Activated naive CD8-positive, alpha-beta T cell (primary cell): ENCODE measurements around the gene TTLL9.

Experiments used
- H3K27ac Mint-ChIP-seq: one replicate; pipeline ENCODE4 v1.8.0; 2021; ENCODE audit warnings: mixed read lengths
- H3K27me3 Mint-ChIP-seq: one replicate; pipeline ENCODE4 v1.8.0; 2021; ENCODE audit warnings: mixed read lengths
- H3K36me3 Mint-ChIP-seq: one replicate; pipeline ENCODE4 v1.8.0; 2021; ENCODE audit warnings: mixed read lengths
- H3K4me1 Mint-ChIP-seq: one replicate; pipeline ENCODE4 v1.8.0; 2021; ENCODE audit warnings: low read depth, mixed read lengths
- H3K4me3 Mint-ChIP-seq: one replicate; pipeline ENCODE4 v1.8.0; 2021; ENCODE audit warnings: mild to moderate bottlenecking, mixed read lengths
- H3K9me3 Mint-ChIP-seq: one replicate; pipeline ENCODE4 v1.8.0; 2021; ENCODE audit warnings: low read depth, mixed read lengths

TTLL9 gene

DNA sequence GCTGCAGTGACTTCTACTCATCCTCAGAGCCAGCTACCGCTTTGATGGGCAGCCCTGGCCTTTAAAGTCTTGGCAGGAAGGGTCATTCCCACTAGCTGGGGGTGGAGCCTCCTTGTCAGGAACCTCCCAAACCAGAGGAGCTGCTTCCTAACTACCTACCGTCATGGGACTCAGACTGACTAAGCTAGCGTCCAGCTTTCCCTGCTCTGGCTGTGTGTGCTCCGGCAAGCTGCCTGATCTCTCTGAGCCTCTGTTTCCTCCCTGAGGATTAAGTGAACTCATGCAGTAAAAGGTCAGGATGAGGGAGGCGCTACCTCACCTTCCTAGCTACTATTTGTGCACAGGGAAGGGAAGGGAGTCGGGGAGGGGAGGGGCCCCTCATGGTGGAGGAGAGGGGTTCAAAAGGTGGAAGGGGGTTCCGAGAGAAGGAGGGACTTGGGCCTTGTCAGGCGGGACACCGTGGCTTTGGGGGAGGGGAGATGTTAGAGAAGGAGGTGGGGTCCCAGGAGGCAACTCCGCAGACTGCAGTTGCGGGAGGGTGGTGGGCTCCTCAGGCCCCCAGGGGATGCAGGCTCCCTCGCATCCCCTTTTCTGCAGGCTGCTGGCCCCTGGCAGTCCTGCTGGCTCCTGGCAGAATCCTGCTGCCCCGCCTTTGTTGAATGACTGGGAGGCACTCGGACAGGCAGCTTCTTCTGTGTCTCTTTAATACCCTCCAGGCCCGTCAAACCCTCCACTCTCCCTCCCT, 9.9 kb upstream of the TTLL9 start:
- no peak overlapping the region for H3K27ac Mint-ChIP-seq
- H3K9me3 Mint-ChIP-seq: no peaks in the 10 kb centered on the region
- H3K4me3 Mint-ChIP-seq: peak overlapping the region; percentile 27
- peaks cover 9% of the 10 kb centered on the region for H3K4me1 Mint-ChIP-seq
- H3K27me3 Mint-ChIP-seq: peaks cover 11% of the 10 kb centered on the region
- no peaks in the 10 kb centered on the region for H3K36me3 Mint-ChIP-seq

GRCh38 chr20:31861135-31861384, 9.4 kb upstream of the TTLL9 start:
- Mint-ChIP-seq H3K36me3 (no peaks in the 10 kb centered on the region), H3K4me1 (peaks cover 9% of the 10 kb centered on the region), H3K9me3 (no peaks in the 10 kb centered on the region), H3K27me3 (peaks cover 11% of the 10 kb centered on the region), H3K27ac (no peak overlapping the region), H3K4me3 (peak overlapping the region; percentile 27)

GRCh38 chr20:31861385-31862156, 8.9 kb upstream of the TTLL9 start:
- H3K27ac Mint-ChIP-seq: no peak overlapping the region
- peaks cover 9% of the 10 kb centered on the region for H3K4me1 Mint-ChIP-seq
- H3K4me3 Mint-ChIP-seq: peak overlapping the region; percentile 77

DNA sequence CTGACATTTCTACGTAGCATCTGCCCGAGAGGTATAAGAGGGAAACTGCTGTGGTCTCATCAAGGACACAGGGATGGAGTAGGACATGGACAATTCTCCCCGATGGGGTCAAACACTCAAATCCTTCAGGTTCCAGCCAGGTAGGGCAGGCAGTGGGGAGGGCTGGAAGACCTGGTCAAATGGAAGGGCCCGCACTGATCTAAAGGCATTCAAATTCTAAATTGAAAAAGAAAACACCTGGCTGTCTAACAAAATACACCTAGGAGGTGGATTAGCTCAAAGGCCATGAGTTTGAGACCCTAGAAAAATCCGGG, 8.3 kb upstream of the TTLL9 start:
- Mint-ChIP-seq H3K4me1 (peaks cover 9% of the 10 kb centered on the region), H3K27me3 (peaks cover 11% of the 10 kb centered on the region), H3K36me3 (no peaks in the 10 kb centered on the region), H3K4me3 (peak overlapping the region; percentile 77), H3K27ac (no peak overlapping the region), H3K9me3 (no peaks in the 10 kb centered on the region)

More at GRCh38 chr20:31861385-31862156, 8.9 kb upstream of the TTLL9 start:
- H3K9me3 Mint-ChIP-seq: no peaks in the 10 kb centered on the region
- no peaks in the 10 kb centered on the region for H3K36me3 Mint-ChIP-seq
- peaks cover 11% of the 10 kb centered on the region for H3K27me3 Mint-ChIP-seq

- H3K27ac Mint-ChIP-seq: no peak overlapping the region
- peaks cover 9% of the 10 kb centered on the region for H3K4me1 Mint-ChIP-seq
- H3K36me3 Mint-ChIP-seq: no peaks in the 10 kb centered on the region
- H3K27me3 Mint-ChIP-seq: peaks cover 10% of the 10 kb centered on the region
- H3K9me3 Mint-ChIP-seq: no peaks in the 10 kb centered on the region
- H3K4me3 Mint-ChIP-seq: peak overlapping the region; percentile 59
Measured at GRCh38 chr20:31862506-31862905, 7.9 kb upstream of the TTLL9 start.

GRCh38 chr20:31863296-31864085, 6.9 kb upstream of the TTLL9 start:
- Mint-ChIP-seq H3K4me3 (no peak overlapping the region), H3K4me1 (peaks cover 9% of the 10 kb centered on the region), H3K27ac (no peak overlapping the region), H3K9me3 (no peaks in the 10 kb centered on the region), H3K36me3 (no peaks in the 10 kb centered on the region), H3K27me3 (peaks cover 8% of the 10 kb centered on the region)

- Mint-ChIP-seq H3K36me3 (peaks cover under 1% of the 10 kb centered on the region), H3K4me1 (peaks cover 11% of the 10 kb centered on the region), H3K9me3 (no peaks in the 10 kb centered on the region), H3K27me3 (peaks cover 7% of the 10 kb centered on the region), H3K4me3 (no peak overlapping the region), H3K27ac (no peak overlapping the region)
Measured at GRCh38 chr20:31864521-31865400, 5.7 kb upstream of the TTLL9 start.

- Mint-ChIP-seq H3K9me3 (no peaks in the 10 kb centered on the region), H3K27me3 (peaks cover 10% of the 10 kb centered on the region), H3K36me3 (peaks cover 2% of the 10 kb centered on the region), H3K27ac (no peak overlapping the region), H3K4me1 (peaks cover 12% of the 10 kb centered on the region), H3K4me3 (no peak overlapping the region)
Measured at GRCh38 chr20:31866221-31866620, 4.2 kb upstream of the TTLL9 start.

DNA sequence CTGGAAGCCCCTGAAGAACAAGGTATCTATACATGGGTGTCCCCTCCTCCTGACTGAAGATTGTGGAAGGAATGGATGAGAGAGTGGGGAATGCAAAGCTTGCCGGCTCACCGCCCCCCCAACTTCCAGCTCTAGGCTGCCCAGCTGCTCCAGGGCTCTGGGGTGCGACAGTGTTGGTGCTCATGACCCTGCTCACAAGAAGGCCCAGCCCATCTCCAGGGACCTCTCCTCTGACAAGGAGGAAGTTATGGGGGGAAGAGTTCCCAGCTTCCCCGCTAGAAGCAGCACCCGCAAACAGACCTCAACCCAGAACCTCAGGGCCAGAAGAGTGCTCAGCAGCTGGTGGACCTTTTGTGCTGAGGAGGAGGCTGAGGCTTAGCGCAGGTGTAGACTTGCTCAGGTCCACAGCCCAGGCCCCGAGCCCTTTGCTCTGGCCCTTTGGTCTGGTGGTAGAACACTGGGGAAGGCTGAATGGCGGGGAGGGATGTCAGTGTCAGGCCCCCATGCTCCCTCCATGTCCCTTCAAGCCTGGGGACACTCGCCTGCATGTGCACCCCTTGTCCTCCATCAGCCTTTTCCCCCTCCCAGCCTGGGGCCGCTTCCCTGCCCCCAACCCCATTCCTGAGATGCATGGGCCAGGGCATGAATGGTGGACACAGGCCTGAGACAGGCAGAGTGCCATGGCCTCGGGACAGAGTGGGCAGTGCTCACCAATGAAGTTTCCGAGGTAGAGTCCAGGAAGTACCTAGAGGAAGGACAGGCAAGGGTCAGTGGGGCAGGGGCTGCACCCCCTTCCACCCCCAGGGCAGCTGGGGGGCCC, 1.4 kb upstream of the TTLL9 start:
- H3K27me3 Mint-ChIP-seq: peaks cover 13% of the 10 kb centered on the region
- peak overlapping the region; percentile 90 for H3K4me3 Mint-ChIP-seq
- no peak overlapping the region for H3K27ac Mint-ChIP-seq
- no peaks in the 10 kb centered on the region for H3K9me3 Mint-ChIP-seq
- peaks cover 8% of the 10 kb centered on the region for H3K4me1 Mint-ChIP-seq
- H3K36me3 Mint-ChIP-seq: peaks cover 2% of the 10 kb centered on the region

DNA sequence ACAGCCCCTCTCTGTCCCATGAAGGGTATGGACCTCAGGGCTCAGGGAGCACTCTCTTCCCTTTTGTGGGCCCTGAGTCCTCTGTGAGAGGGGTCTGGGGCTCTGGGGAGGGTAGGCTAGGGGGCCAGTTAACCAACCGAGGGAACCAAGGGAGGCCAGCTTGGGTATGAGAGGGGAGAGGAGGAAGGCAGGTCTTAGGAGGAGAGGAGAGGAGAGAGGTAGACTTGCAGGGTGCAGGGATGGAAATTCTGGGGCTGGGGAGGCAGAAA, 827 bp upstream of the TTLL9 start:
- H3K36me3 Mint-ChIP-seq: peaks cover 2% of the 10 kb centered on the region
- no peaks in the 10 kb centered on the region for H3K9me3 Mint-ChIP-seq
- peak overlapping the region; percentile 90 for H3K4me3 Mint-ChIP-seq
- peak overlapping the region; percentile 19 for H3K27ac Mint-ChIP-seq
- peaks cover 14% of the 10 kb centered on the region for H3K27me3 Mint-ChIP-seq
- H3K4me1 Mint-ChIP-seq: peaks cover 8% of the 10 kb centered on the region

DNA sequence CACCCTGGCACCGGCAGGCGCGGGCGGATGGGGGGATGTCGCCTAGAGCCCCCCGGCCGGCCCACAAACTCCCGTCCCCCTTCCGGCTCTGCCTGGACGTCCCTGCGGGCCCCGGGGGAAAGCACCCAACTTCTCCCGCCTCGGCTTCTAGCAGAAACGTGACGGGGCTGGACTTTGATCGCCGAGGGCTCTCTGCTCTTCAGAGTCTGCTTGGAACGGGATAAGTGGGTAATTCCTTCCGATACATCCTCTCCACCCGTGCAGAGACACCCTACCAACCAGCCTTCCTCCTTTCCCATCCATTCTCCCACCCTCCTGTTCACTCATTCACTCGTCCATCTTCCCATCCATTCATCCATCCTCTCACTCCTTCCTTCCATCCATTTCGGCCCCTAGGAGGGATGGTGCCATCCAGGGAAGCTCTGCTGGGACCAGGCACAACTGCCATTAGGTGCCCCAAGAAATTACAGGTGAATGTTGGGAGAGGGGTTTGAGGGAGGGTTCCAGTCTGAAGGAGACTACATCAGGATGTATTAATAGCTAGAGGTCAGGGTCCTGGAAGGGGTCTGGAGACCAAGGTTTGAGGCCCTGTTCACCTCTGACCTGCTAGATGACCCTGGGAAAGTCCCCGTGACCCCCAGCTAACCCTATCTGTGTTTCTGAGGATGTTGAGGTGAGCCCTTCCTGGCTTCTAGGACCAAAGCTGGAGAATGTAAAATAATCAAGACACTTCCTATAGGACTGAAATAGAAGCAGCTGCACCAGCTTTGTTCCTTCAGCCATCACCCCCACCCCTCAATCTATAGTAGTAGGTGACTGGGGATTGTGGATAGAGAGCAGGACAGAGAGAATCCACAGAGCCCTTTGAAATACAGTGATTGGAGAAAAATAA, 538 bp downstream of the TTLL9 start:
- H3K9me3 Mint-ChIP-seq: no peaks in the 10 kb centered on the region
- H3K36me3 Mint-ChIP-seq: peaks cover 2% of the 10 kb centered on the region
- peak overlapping the region; percentile 90 for H3K4me3 Mint-ChIP-seq
- H3K27me3 Mint-ChIP-seq: peaks cover 14% of the 10 kb centered on the region
- no peak overlapping the region for H3K27ac Mint-ChIP-seq
- peaks cover 8% of the 10 kb centered on the region for H3K4me1 Mint-ChIP-seq

DNA sequence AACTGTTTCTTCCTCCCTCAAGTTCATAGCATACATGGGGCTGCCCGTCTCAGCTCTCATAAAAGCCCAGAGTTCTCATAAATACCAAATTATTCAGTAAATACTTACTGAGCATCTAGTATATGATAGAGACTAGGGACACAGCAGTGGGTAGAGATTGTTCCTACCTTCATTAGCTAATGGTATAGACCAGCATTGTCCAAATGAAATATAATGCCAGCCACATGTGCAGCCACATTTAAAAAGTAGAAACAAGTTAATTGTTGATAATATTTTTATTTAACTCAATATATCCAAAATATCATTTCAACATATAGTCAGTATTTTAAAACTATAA, 1.2 kb downstream of the TTLL9 start:
- no peak overlapping the region for H3K27ac Mint-ChIP-seq
- H3K27me3 Mint-ChIP-seq: peaks cover 14% of the 10 kb centered on the region
- peaks cover 2% of the 10 kb centered on the region for H3K36me3 Mint-ChIP-seq
- no peaks in the 10 kb centered on the region for H3K9me3 Mint-ChIP-seq
- H3K4me3 Mint-ChIP-seq: no peak overlapping the region
- H3K4me1 Mint-ChIP-seq: peaks cover 8% of the 10 kb centered on the region

DNA sequence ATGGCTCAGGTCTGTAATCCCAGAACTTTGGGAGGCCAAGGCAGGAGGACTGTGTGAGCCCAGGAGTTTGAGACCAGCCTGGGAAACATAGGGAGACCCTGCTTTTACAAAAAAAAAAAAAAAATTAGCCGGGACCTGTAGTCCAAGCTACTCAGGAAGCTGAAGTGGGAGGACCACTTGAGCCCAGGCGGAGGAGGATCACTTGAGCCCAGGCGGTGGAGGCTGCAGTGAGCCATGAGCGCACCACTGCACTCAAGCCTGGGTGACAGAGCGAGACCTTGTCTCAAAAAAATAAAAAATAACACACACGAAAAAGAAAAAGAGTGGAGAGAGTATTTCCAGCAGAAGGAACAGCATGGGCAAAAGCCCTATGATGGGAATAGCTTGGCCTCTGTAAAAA, 2.0 kb downstream of the TTLL9 start:
- peaks cover 13% of the 10 kb centered on the region for H3K27me3 Mint-ChIP-seq

More for the DNA sequence above, 2.0 kb downstream of the TTLL9 start:
- Mint-ChIP-seq H3K4me1 (peaks cover 8% of the 10 kb centered on the region), H3K9me3 (no peaks in the 10 kb centered on the region), H3K27ac (no peak overlapping the region), H3K4me3 (no peak overlapping the region), H3K36me3 (peaks cover 2% of the 10 kb centered on the region)
